Suprapubic skin (tissue), 4 donors: ENCODE measurements around the gene MICU1.

Experiments used
- CTCF ChIP-seq, 2 donors: fragments of 200-600 bp in 1 of 2; fragments of 450-650 bp in 1 of 2; sonication (generic) in 1 of 2; IDR thresholded peaks; one replicate each; pipeline ENCODE4 v1.5.1; 2016 to 2019; ENCODE audit warnings: antibody characterized with exemption in 2 of 2, mild to moderate bottlenecking in 1 of 2, moderate library complexity in 1 of 2
- EP300 ChIP-seq: sonication (generic); formaldehyde crosslinking; IDR thresholded peaks from one replicate; pipeline ENCODE4 v1.6.1; 2017; ENCODE audit warnings: antibody characterized with exemption
- POLR2AphosphoS5 ChIP-seq, 3 donors: sonication (generic); formaldehyde crosslinking; IDR thresholded peaks; one replicate each; pipeline ENCODE4 v1.6.1; 2017; ENCODE audit warnings: antibody characterized with exemption in 3 of 3

- no peak for TF ChIP-seq CTCF (IDR thresholded peaks at IDR 0.05)
- no peak for TF ChIP-seq EP300
- TF ChIP-seq POLR2AphosphoS5 (IDR thresholded peaks at IDR 0.05), result no peak
Measured at GRCh38 chr10:72505435-72505834, 120.4 kb downstream of the MICU1 start.
